LoVo (cell line): Measurements from ENCODE around the gene ABCG5.

Source experiments
- DNase-seq: peaks from one replicate; pipeline ENCODE4 v3.0.0-alpha.2; 2016; ENCODE audit warnings: low spot score

Gene ABCG5

DNA sequence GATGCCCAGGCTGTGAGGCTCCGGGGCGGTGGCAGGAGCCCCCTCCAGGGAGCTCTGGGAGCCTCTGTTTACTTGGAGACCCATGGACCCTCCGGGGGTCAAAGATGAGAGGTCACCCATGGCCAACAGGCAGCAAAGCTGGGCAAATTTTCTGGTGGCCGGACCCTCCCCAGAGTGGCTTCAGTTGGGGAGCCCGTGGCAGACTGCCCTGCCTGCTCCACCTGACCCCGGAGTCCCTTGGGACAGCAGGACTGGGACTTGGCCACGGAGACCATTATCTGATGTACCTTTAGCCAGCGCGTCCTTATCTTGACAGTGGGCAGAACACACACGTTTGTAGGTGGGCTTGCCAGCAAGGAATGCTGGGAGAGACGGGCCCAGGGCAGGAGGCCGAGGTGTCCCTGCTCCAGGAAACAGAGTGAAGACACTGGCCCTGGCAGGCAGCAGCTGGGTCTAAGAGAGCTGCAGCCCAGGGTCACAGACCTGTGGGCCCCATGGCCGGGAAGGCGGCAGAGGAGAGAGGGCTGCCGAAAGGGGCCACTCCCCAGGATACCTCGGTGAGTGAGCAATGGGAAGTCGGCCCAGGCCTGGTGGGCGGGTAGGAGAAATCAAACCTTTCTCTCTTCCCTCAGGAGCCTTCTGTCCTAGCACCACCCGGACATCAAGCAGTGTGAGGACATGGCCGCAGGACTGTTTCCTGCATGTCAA lies at the start of gene ABCG5, which contains the start of gene ABCG8:
TSS of gene ABCG5 (minus strand) at position 280 of the 708 bp plus-strand sequence. CDS start at position 120, 160 bp downstream.
TSS of gene ABCG8 (plus strand) at position 412 of the 708 bp plus-strand sequence. CDS start at position 495, 83 bp downstream.
- no peak for DNase-seq

DNA sequence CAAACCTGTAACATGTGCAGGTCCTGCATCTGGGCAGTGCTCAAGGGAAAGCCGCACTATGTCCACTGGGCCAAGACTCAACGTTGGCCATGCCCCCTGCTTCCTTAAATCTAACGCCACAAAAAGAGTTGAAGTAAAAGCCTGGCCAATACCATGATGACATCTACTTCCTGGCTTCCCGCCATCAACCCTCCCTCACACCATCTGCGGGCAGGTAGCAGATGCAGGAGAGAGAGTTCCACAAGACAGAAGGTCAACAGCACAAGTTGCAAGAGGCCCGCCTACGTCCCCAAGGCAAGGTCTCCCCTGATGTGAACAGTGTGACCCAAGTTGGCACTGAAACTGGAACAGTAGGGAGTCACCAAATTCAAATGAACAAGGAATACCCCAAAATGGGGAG lies 48.5 kb upstream of the ABCG5 start:
- no peak for DNase-seq

- no peak for DNase-seq
These were observed 46.5 kb upstream of the ABCG5 start for GRCh38 chr2:43885132-43885632.

DNA sequence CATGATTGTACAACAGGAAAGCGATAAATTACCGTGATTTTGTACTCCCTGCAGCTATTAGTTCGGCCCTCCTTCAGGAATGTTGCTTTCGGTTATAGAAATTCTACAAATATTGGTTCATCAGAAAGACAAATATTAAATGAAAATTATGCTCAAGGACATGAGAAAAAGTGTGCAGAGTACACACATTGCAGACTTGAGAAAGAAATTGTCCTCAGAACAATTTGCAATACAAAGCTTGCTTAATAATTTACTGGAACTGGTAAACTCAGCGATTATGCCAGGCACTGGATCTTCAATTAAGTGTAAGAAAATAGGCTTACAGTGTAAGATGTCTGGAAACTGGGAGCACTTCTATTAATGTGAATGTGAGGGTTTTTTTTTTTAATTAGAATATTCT lies 46.0 kb upstream of the ABCG5 start:
- no peak for DNase-seq

DNA sequence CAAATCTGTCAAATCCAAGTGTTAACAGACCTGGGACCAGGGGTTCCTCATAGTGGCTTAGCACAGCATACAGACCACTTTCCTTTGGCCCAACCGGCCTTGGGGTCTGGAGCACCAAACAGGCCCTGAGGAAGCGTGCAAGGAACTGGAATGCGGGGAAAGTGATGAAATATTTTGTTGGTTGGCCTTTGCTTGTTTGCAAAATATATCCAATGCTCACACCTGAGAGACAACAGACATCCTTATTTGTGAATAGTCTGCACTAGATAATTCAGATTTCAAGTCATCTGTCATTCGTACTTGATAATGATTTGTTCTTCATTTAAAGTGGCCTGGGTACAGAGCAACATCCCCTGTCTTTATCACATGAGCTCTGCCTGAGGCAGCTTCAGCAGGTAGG lies 43.7 kb upstream of the ABCG5 start:
- no peak for DNase-seq

DNA sequence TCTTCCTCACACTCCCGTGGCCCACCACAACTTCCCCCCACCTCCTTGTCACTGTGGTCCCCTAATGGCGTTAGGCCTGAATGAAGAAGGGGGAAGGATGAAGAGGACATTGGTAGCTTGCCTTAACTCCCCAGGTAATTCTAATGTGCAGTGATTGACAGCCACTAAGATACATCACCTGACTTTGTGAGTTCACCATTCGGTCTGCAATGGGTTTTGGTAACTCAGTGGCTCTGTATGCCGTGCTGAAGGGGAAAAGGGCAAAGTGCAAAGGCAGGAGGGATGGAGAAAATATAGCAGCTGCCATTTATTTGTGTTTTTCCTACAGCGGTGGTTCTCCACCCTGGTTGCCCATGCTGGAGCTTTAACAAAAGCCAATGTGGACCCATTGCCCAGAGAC lies 42.3 kb upstream of the ABCG5 start:
- no peak for DNase-seq

GRCh38 chr2:43880471-43880870 lies 41.8 kb upstream of the ABCG5 start:
- DNase-seq, result no peak

- peak; percentile 10 for DNase-seq
These were observed 40.6 kb upstream of the ABCG5 start for GRCh38 chr2:43879261-43879660.

DNA sequence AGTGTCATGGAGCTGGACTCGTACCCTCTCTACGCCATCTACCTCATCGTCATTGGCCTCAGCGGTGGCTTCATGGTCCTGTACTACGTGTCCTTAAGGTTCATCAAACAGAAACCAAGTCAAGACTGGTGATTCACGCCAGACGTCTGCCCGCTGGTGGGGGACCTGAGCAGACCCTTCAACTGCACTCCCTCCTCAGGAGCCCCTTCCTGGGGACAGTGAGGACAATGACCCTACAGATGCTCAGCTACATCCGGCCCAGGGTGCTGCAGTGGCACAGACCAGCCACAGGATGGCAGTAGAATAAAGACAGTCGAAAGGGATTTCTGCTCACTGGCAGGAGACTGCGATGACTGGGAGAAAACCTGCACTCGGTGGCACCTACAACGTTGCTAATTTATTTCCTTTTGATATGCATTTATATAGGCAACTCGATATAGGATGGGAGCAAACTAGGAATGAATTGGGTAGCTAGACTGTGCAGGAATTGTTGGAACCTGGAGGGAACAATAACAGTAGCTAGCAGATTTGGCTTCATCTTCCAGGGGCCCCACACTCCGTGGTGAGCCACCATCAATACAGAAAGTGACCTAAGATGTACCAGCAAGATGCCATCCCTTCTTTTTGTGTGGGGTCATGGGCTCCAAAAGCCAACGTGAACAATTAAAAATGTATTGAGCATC lies 39.3 kb upstream of the ABCG5 start:
- peak; percentile 59 for DNase-seq

DNA sequence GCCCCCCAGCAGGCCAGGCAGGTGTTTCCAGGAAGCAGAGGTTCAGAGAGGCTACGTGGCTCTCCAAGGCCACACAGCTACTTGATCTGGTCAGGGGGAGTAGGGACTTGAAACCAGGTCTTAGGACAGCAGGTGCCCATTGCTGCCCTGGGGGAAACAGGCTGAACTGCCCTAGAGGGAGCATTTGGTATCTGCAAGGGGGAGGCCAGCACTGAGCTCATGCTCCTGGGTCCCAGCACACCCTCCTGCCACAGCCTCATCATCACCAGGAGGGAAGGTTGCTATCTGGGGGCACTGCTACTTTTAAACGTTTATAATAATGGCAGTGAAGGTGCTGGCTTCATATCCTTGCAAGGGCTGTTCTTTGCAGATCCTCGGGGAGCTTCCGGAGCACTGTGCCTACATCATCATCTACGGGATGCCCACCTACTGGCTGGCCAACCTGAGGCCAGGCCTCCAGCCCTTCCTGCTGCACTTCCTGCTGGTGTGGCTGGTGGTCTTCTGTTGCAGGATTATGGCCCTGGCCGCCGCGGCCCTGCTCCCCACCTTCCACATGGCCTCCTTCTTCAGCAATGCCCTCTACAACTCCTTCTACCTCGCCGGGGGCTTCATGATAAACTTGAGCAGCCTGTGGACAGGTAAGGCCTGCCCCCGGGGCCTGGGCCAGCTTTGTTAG lies 36.3 kb upstream of the ABCG5 start:
- no peak for DNase-seq

DNA sequence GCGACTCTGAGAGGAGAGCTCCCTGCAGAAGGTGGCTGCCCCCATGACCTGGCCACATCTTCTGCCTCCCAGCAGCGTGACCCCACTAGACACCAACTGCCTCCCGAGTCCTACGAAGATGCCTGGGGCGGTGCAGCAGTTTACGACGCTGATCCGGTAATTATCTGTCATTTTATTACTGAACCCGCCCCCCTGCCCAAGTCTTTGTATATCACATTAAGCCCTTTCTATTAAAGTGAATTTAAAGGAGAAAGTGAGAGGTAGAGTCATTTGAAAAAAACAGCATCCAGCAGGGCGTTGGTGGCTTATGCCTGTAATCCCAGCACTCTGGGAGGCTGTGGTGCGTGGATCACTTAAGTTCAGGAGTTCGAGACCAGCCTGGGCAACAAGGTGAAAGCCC lies 33.5 kb upstream of the ABCG5 start:
- DNase-seq, result no peak

GRCh38 chr2:43855292-43855691 lies 16.7 kb upstream of the ABCG5 start:
- no peak for DNase-seq

- DNase-seq, result no peak
These were observed 16.0 kb upstream of the ABCG5 start for GRCh38 chr2:43854671-43855070.

DNA sequence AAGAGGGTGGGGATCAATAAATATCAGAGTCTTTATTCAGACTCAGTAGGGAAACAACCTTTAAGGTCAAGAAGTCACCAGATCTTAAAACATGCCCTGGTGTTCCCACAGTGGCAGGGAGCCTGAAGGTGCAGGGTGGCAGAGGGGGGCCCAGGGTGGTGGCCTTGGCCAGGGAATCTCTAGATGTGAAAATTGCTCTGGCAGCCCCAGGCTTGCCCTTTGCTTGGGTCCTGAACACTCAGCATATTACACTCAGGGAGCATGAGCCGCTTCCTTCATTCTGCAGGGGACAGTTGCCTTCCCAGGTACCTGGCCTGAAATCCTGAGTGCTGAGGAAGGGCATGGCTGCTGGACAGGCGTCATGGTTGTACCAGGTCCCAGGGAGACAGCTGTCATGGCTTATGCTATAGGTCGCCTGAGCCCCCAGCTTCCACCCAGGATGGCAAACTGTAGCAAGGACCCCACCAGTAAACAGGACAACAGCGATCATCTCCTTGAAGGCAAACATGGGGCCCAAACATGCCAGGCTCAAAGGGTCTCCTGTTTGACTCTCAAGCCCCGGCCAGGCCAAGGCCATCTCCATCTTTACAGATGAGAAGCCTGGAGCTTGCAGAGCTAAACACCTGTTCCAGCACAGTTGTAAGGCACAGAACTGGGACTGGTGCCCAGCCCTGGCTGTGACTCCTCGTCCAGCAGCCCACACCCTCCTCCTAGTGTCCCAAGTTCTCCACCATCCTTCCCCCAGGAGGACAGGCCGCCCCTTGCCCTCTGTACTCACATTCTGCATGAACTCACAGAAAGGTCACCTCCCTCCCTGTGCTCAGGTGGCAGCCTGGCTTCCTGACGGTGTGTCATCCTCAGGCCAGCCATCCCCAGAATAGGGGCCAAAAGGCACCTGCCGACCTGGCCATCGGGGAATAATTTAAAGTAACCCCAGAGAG lies 14.8 kb upstream of the ABCG5 start:
- DNase-seq, result no peak

GRCh38 chr2:43852196-43852730 lies 13.6 kb upstream of the ABCG5 start:
- no peak for DNase-seq

- no peak for DNase-seq
These were observed 12.7 kb upstream of the ABCG5 start for GRCh38 chr2:43851011-43851980.

DNA sequence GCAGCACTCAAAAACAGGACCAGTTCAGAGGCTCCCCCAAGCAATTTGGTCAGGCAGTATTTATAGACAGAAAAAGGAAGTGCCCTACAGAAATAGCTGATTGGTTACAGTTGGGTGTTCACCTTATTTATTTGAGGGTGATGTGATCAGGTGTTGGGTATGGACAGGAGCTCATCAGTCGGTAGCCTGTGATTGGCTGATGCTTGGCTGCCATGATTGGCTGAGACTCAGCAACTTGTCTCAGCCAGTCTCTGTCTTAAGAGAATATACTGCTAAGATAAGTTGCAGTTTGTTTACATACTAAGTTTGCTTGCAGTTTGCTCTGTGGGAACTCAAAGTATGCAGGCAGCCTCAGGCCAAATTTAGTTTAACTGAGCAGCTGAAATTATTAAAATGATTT lies 9.6 kb upstream of the ABCG5 start:
- DNase-seq, result no peak

DNA sequence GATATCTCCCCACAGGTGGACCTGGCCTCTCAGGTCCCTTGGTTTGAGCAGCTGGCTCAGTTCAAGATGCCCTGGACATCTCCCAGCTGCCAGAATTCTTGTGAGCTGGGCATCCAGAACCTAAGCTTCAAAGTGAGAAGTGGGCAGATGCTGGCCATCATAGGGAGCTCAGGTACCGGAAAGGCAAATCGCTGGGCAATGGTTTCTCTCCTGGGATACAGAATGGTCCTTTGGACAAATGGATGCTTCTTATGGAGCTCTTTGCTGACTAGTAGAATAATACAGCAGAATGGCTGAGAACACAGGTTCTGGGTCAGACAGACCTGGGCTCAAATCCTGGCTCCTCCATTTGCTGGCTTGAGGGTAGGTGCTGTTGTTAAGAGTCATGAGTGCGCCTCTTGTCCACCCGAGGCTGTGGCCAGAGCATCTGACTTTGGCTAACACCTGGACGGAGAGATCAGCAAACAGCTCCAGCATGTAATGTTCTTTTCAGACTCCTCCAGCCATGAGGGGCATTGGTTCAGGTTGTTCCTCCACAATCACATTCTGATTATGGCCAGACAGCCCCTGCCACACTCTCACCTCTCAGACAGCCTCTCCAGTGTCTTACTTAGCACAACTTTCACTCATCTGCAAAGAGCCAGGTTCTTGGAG lies 7.6 kb upstream of the ABCG5 start:
- DNase-seq, result no peak

- DNase-seq, result no peak
These were observed 6.5 kb upstream of the ABCG5 start for GRCh38 chr2:43845181-43845580.

DNA sequence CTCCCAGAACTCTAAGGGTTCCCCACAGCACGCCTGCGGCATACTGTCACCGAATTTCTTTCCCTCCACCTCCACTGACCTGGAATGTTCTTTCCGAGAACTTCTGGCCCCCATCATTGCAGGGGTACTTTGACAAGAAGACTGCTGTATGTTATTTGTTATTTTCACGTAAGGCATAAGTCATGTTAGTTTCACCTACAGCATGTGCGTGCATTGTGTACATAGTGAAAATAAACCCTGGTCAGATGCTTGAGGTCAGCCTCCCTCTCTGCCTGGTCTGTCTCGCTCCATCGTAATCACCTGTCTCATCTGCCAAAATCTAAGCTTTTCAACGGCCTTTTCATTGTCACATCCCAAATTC lies 4.2 kb upstream of the ABCG5 start:
- DNase-seq, result no peak
